Nephron progenitor cell (in vitro differentiated cells): ENCODE results near the gene MYO3B.
A peak's percentile ranks its signal among the peaks of the same experiment; 100 is the strongest.

Experiments
- DNase-seq: peaks from one replicate; pipeline ENCODE4 v3.0.0; 2021
- H3K27ac Mint-ChIP-seq: 2 replicates; pipeline ENCODE4 v1.8.0; 2021; ENCODE audit warnings: mild to moderate bottlenecking, moderate library complexity, mixed read lengths
- H3K27me3 Mint-ChIP-seq: 2 replicates; pipeline ENCODE4 v1.8.0; 2021; ENCODE audit warnings: mild to moderate bottlenecking, low read depth, mixed read lengths; ENCODE audit not compliant: poor library complexity
- H3K36me3 Mint-ChIP-seq: 2 replicates; pipeline ENCODE4 v1.8.0; 2021; ENCODE audit warnings: low read depth, mixed read lengths
- H3K4me1 Mint-ChIP-seq: 2 replicates; pipeline ENCODE4 v1.8.0; 2021; ENCODE audit warnings: mixed read lengths
- H3K4me3 Mint-ChIP-seq: 2 replicates; pipeline ENCODE4 v1.8.0; 2021; ENCODE audit warnings: mild to moderate bottlenecking, moderate library complexity, mixed read lengths
- H3K9me3 Mint-ChIP-seq: 2 replicates; pipeline ENCODE4 v1.8.0; 2021; ENCODE audit warnings: mild to moderate bottlenecking, moderate library complexity, mixed read lengths
- TF ChIP-seq, protein P1 (sequence below): fragments of 200-600 bp; sonication (generic); IDR thresholded peaks from 2 replicates; pipeline ENCODE4 v1.5.0; 2021; ENCODE audit warnings: antibody characterized with exemption

MYO3B gene

DNA sequence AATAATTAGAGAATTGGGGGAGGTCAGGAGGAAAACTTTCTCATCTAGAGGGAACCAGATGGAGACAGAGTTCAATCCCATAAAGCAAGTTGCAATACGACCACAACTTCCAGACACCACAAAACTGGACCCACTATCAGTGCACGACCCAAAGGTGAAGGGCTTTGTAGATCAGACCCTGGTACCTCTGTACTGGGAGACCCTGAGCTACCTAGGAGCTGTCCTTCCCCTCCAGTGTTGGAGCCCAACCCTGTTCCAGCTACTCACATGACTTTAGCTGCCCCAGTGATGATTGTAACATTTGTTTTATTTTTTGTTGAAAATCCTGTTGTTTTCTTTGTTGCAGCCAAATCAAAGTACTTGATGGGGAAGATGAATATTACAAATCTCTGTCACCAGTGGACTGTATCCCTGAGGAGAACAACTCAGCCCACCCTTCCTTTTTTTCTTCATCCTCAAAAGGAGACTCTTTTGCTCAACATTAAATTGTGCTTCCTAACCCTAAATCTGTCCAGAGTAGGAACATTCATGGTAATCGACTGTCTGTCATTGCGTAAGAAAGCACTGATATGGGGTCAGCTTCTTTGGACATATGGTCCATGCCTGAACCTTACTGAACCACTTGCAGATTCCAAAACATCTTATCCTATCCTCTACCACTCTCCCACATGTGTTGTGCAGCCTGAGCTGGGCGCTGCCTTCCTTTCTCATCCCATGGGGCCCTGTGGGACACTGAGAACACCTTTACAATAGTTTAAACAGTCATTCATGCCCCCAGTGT lies 474.9 kb downstream of the MYO3B start:
- TF ChIP-seq, protein P1, sequence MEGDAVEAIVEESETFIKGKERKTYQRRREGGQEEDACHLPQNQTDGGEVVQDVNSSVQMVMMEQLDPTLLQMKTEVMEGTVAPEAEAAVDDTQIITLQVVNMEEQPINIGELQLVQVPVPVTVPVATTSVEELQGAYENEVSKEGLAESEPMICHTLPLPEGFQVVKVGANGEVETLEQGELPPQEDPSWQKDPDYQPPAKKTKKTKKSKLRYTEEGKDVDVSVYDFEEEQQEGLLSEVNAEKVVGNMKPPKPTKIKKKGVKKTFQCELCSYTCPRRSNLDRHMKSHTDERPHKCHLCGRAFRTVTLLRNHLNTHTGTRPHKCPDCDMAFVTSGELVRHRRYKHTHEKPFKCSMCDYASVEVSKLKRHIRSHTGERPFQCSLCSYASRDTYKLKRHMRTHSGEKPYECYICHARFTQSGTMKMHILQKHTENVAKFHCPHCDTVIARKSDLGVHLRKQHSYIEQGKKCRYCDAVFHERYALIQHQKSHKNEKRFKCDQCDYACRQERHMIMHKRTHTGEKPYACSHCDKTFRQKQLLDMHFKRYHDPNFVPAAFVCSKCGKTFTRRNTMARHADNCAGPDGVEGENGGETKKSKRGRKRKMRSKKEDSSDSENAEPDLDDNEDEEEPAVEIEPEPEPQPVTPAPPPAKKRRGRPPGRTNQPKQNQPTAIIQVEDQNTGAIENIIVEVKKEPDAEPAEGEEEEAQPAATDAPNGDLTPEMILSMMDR = no peak
- Mint-ChIP-seq H3K4me3 (no peak overlapping the region), H3K27me3 (peaks cover 2% of the 10 kb centered on the region), H3K9me3 (no peaks in the 10 kb centered on the region), H3K4me1 (peaks cover 31% of the 10 kb centered on the region), H3K36me3 (peaks cover 5% of the 10 kb centered on the region), H3K27ac (peak overlapping the region; percentile 86)
- no peak for DNase-seq

DNA sequence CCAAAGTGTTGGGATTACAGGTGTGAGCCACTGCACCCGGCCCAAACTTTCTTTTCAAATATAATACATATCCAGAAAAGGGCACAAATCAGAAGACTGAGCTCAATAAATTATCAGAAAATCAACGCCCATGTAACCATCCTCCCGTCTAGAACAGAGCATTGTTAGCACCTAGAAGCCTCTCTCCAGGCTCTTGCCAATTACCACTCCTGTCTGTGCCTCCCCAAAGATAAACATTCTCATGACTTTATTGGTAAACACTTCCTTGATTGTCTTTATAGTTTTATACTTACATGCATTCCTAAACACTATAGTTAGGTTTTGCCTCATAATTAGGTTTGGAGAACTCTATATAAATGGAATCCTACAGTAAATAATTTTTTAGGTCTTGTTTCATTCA lies 478.7 kb downstream of the MYO3B start:
- Mint-ChIP-seq H3K9me3 (no peaks in the 10 kb centered on the region), H3K4me3 (no peak overlapping the region), H3K27ac (no peak overlapping the region), H3K4me1 (peaks cover 22% of the 10 kb centered on the region), H3K27me3 (no peaks in the 10 kb centered on the region), H3K36me3 (peaks cover under 1% of the 10 kb centered on the region)
- TF ChIP-seq, protein P1 = no peak
- no peak for DNase-seq

DNA sequence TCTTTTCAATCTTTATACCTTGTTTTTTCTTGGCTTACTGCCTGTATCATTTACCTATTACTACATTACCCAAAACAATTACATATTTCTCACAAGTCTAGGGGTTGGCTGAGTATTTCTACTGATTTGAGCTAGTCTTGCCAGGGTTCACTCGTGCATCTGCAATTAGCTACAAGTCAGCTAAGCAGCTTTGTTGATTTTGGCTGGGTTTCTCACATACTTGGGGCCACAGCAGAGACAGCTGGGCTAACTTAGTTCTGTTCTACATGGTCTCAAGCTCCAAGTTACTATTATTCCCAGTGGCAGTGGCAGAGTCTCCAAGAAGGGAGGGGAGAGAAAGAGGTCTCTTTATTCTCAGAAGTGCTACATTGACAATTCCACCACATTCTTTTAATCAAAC lies 482.5 kb downstream of the MYO3B start:
- Mint-ChIP-seq H3K27me3 (no peaks in the 10 kb centered on the region), H3K36me3 (peaks cover 6% of the 10 kb centered on the region), H3K9me3 (no peaks in the 10 kb centered on the region), H3K4me1 (peaks cover 6% of the 10 kb centered on the region), H3K4me3 (no peak overlapping the region), H3K27ac (peak overlapping the region; percentile 27)
- TF ChIP-seq, protein P1 = no peak
- DNase-seq = no peak

- Mint-ChIP-seq H3K27me3 (no peaks in the 10 kb centered on the region), H3K9me3 (no peaks in the 10 kb centered on the region), H3K4me1 (peaks cover 5% of the 10 kb centered on the region), H3K4me3 (no peak overlapping the region), H3K36me3 (peaks cover 6% of the 10 kb centered on the region), H3K27ac (no peak overlapping the region)
- no peak for DNase-seq
- TF ChIP-seq, protein P1 = no peak
These were observed 487.8 kb downstream of the MYO3B start for GRCh38 chr2:170665743-170666142.

GRCh38 chr2:170669909-170670308 lies 492.0 kb downstream of the MYO3B start:
- no peak for DNase-seq
- H3K9me3 Mint-ChIP-seq = no peaks in the 10 kb centered on the region
- H3K4me1 Mint-ChIP-seq = peaks cover 31% of the 10 kb centered on the region
- H3K27me3 Mint-ChIP-seq = peaks cover 3% of the 10 kb centered on the region
- TF ChIP-seq, protein P1 = no peak
- no peak overlapping the region for H3K27ac Mint-ChIP-seq
- no peak overlapping the region for H3K4me3 Mint-ChIP-seq
- no peaks in the 10 kb centered on the region for H3K36me3 Mint-ChIP-seq

- H3K4me1 Mint-ChIP-seq = peaks cover 36% of the 10 kb centered on the region
- TF ChIP-seq, protein P1 = no peak
- no peaks in the 10 kb centered on the region for H3K9me3 Mint-ChIP-seq
- no peak overlapping the region for H3K4me3 Mint-ChIP-seq
- H3K36me3 Mint-ChIP-seq = no peaks in the 10 kb centered on the region
- DNase-seq = no peak
- H3K27me3 Mint-ChIP-seq = peaks cover 3% of the 10 kb centered on the region
- no peak overlapping the region for H3K27ac Mint-ChIP-seq
These were observed 492.7 kb downstream of the MYO3B start for GRCh38 chr2:170670651-170671050.
